Mesangial cell (primary cell): Measurements from ENCODE around the gene RAPSN. TPM values are rescaled to one million over a fixed set of nuclear protein-coding genes. Genes with fewer than 3 reads are reported as not detected.

Experiments
- total RNA-seq: library from RNA; depleted of rRNA; stranded (reverse); fragments of >200 nt; gene quantifications from 2 replicates; pipeline ENCODE4 v1.2.3, GENCODE V29; 2015

RAPSN gene
- not detected in 2 replicates for total RNA-seq

GRCh38 chr11:47448566-47449427 is at the start of gene RAPSN:
Gene RAPSN (minus strand): TSS chr11:47449136. CDS start chr11:47448964, 172 bp downstream.

DNA sequence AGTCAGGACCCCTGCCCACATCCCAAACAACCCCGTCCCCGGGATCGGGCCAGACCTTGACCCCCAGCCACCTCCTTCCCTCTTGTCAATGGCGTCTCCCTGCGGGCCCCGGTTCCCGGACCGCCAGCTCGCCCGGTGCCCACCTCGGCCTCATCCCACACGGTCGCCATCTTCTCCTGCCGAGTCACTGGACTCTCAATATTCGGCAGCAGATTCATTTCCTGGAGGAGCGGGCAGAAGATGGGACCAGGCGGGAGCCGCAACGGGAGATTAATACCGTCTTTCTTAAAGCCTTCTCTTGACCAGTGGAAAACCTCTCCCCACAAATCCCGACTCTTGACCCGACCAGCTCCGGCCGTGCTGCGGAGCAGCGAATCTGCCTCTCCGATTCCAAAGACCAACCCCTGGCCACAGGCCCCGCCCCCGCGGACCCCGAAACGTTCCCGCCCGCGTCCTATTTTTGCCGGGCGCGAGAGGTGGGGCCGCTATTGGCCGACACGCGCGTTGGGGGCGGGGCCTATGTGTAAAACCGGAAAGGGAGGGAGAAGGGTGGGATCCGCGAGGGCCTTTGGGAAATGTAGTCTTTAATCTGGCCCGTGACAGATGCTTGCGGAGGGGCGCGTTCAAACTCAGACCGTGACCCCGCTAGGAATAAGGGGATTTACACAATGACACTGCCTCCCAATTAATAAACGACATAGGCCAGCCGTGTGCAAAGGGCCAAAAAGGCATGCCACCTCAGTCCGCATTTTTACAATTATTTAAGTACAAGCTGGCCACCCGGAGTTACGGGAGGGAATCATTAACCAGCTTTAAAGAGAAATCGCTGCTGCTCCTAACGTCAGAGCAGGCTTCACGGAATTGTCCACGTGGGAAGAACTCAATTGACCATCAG is 22.6 kb downstream of the RAPSN start, which contains the start of gene PSMC3:
Gene PSMC3, minus strand, starts transcription at position 378 of the 895 bp plus-strand sequence. Its CDS starts 160 bp downstream, at position 218.

DNA sequence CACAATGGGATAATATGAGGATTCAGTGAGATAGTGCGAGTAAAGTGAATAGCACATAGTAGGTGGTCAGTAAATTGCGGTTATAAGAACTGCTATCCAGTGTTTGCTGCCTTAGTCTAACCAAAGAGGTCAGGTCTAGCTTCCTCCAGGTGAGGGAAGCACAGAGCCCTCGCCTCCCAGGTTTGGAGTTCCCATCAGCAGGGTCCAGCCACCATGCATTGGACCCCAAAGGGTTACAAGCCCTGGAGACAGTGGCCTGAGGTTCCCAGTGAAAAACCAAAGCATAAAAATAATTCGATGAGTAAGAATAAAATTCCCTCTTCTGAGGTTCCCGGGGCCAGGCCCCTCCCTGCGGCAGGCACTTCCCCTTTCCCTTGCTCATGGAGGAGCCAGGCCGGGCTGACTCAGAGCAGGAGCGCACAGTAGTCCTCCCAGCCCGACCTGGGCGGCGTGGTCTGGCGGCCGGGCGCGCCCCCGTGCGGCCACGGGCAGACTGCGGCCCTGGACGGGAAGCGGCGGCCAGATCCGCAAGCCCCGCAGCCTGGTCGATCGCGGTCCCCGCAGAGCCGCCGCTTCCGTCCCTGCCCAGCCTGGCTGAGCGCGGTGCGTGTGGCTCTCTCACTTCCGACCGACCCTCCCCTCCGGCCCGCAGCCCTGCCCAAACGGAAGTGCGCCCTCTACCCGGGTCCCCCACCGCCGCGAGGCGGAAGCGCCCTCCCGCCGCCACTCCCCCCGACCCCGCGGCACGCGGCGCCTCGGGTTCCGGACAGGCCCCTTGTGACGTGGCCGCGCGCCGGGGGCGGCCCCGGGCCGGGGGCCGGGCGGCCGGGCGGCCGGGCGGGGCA is 41.0 kb downstream of the RAPSN start, which contains the start of gene SLC39A13:
Gene SLC39A13, plus strand, starts transcription at position 845 of the 845 bp plus-strand sequence. CDS start 1,505 bp downstream, outside the sequence.

Other genes starting within 250 kb of the RAPSN start
- 21.3 and 43.2 TPM in 2 replicates for gene DDB2, start 234.2 kb downstream of the RAPSN start, total RNA-seq
- 38.3 and 56.3 TPM in 2 replicates for gene ACP2, start 200.3 kb downstream of the RAPSN start, total RNA-seq
- gene NR1H3, start 191.1 kb downstream of the RAPSN start, total RNA-seq = 8.8 and 15.7 TPM in 2 replicates
- gene MADD, start 179.0 kb downstream of the RAPSN start, total RNA-seq = 18.4 and 22.1 TPM in 2 replicates
- gene MYBPC3, start 96.4 kb downstream of the RAPSN start, total RNA-seq = not detected in 2 replicates
- not detected in 2 replicates for gene SPI1, start 70.6 kb downstream of the RAPSN start, total RNA-seq
- gene SLC39A13, start 40.5 kb downstream of the RAPSN start, total RNA-seq = 110 and 188 TPM in 2 replicates
- 85.3 and 192 TPM in 2 replicates for gene PSMC3, start 22.7 kb downstream of the RAPSN start, total RNA-seq
- 56.9 and 71.4 TPM in 2 replicates for gene CELF1, start 104.0 kb upstream of the RAPSN start, total RNA-seq
- gene PTPMT1, start 116.5 kb upstream of the RAPSN start, total RNA-seq = 105 and 168 TPM in 2 replicates
- gene KBTBD4, start 129.8 kb upstream of the RAPSN start, total RNA-seq = 20.4 and 21.5 TPM in 2 replicates
- gene NDUFS3, start 129.9 kb upstream of the RAPSN start, total RNA-seq = 63.3 and 65.8 TPM in 2 replicates
- gene FAM180B, start 137.5 kb upstream of the RAPSN start, total RNA-seq = not detected in 2 replicates
- 1.1 and 1.8 TPM in 2 replicates for gene C1QTNF4, start 145.3 kb upstream of the RAPSN start, total RNA-seq
- 61.1 and 78.9 TPM in 2 replicates for gene MTCH2, start 193.4 kb upstream of the RAPSN start, total RNA-seq